ENCODE measurements around the gene KDM4B. TPM values are rescaled to one million over a fixed set of nuclear protein-coding genes. Genes with fewer than 3 reads are reported as not detected.

Gene KDM4B
- total and polyA plus RNA-seq, 2 donors from 2014 or later = 6.6 to 35.7 TPM

DNA sequence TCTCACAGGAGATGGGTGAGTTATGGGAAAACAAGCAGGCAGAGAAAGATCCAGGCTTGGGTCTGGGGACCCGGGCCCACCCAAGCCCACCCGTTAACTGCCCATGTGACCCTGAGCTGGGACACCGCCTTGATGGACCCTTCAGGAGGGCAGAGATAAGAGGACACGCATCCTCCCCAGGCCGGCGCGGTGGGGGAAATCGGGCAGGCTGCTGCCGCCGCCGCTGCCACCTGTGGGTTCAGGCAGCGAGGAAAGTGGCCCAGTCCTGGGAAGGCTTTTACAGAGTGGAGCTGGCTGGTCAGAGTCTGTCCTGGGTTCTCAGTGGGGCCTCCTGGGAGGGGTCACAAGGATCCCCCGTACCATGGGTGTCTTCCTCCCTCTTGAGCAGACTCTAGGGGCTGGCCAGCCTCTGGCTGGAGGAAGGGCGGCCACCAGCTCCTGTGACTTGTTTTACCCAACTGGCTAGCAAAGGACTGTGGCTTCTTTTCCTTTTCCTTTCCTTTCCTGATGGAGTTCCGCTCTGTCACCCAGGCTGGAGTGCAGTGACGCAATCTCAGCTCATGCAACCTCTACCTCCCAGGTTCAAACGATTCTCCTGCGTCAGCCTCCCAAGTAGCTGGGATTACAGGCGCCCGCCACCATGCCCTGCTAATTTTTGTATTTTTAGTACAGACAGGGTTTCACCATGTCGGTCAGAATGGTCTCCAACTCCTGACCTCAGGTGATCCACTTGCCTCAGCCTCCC lies 155.4 kb downstream of the KDM4B start:
- Histone ChIP-seq H3K27me3 (ENCODE audit: control insufficient read depth, insufficient read depth, low read length) (no peaks in the 10 kb centered on the region), H3K9ac (ENCODE audit: low read length in 3 of 3) (no peak overlapping the region), H3K4me3 (ENCODE audit: low read length in 3 of 3) (no peak overlapping the region), H3K27ac (ENCODE audit: low read depth in 2 of 2, low read length in 2 of 2) (no peak overlapping the region), H3K4me1 (ENCODE audit: control insufficient read depth in 2 of 3, insufficient read depth in 2 of 3, low read depth in 1 of 3, low read length in 3 of 3) (no peaks in the 10 kb centered on the region), H3K9me3 (ENCODE audit: control insufficient read depth in 2 of 3, insufficient read depth in 1 of 3, low read length in 3 of 3) (no peaks in the 10 kb centered on the region), H3K36me3 (ENCODE audit: control insufficient read depth in 2 of 3, insufficient read depth in 3 of 3, low read length in 3 of 3) (peaks cover 0 to 8% (median 2%) of the 10 kb centered on the region in 3 donors)
- intact Hi-C loops (cut with DNase I) = no loop called here
- no peak for FAIRE-seq
- no peak for DNase-seq
- TF ChIP-seq, protein P1, sequence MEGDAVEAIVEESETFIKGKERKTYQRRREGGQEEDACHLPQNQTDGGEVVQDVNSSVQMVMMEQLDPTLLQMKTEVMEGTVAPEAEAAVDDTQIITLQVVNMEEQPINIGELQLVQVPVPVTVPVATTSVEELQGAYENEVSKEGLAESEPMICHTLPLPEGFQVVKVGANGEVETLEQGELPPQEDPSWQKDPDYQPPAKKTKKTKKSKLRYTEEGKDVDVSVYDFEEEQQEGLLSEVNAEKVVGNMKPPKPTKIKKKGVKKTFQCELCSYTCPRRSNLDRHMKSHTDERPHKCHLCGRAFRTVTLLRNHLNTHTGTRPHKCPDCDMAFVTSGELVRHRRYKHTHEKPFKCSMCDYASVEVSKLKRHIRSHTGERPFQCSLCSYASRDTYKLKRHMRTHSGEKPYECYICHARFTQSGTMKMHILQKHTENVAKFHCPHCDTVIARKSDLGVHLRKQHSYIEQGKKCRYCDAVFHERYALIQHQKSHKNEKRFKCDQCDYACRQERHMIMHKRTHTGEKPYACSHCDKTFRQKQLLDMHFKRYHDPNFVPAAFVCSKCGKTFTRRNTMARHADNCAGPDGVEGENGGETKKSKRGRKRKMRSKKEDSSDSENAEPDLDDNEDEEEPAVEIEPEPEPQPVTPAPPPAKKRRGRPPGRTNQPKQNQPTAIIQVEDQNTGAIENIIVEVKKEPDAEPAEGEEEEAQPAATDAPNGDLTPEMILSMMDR (IDR thresholded peaks at IDR 0.05; ENCODE audit: borderline replicate concordance, extremely low read depth, insufficient read depth) = no peak

DNA sequence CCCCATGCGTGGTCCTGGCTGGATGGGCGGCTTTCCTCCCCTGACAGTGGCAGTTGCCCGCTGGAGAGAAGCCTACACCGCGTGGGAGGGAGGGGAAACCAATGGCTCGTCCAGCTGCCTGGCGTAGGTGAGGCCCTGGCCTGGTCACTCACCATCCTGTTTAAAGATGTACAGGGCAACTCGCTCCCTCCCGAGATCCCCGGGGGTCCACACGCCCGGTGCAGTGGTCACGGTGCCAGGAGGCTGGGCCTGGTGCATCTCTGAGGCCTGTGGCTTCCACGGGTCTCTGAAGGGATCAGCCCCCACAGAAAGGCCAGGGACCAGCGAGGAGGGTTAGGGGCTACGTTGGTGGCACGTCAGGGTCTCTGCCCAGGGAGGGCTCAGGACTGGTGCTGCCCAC lies 156.5 kb downstream of the KDM4B start:
- Histone ChIP-seq H3K27me3 (ENCODE audit: control insufficient read depth, insufficient read depth, low read length) (no peaks in the 10 kb centered on the region), H3K9me3 (ENCODE audit: control insufficient read depth in 2 of 3, insufficient read depth in 1 of 3, low read length in 3 of 3) (no peaks in the 10 kb centered on the region), H3K9ac (ENCODE audit: low read length in 3 of 3) (no peak overlapping the region), H3K36me3 (ENCODE audit: control insufficient read depth in 2 of 3, insufficient read depth in 3 of 3, low read length in 3 of 3) (peaks cover 0 to 8% (median 2%) of the 10 kb centered on the region in 3 donors), H3K4me3 (ENCODE audit: low read length in 3 of 3) (no peak overlapping the region), H3K27ac (ENCODE audit: low read depth in 2 of 2, low read length in 2 of 2) (no peak overlapping the region), H3K4me1 (ENCODE audit: control insufficient read depth in 2 of 3, insufficient read depth in 2 of 3, low read depth in 1 of 3, low read length in 3 of 3) (no peaks in the 10 kb centered on the region)
- intact Hi-C loops (cut with DNase I) = no loop called here
- FAIRE-seq = no peak
- no peak for DNase-seq
- TF ChIP-seq, protein P1 (IDR thresholded peaks at IDR 0.05; ENCODE audit: borderline replicate concordance, extremely low read depth, insufficient read depth) = no peak

DNA sequence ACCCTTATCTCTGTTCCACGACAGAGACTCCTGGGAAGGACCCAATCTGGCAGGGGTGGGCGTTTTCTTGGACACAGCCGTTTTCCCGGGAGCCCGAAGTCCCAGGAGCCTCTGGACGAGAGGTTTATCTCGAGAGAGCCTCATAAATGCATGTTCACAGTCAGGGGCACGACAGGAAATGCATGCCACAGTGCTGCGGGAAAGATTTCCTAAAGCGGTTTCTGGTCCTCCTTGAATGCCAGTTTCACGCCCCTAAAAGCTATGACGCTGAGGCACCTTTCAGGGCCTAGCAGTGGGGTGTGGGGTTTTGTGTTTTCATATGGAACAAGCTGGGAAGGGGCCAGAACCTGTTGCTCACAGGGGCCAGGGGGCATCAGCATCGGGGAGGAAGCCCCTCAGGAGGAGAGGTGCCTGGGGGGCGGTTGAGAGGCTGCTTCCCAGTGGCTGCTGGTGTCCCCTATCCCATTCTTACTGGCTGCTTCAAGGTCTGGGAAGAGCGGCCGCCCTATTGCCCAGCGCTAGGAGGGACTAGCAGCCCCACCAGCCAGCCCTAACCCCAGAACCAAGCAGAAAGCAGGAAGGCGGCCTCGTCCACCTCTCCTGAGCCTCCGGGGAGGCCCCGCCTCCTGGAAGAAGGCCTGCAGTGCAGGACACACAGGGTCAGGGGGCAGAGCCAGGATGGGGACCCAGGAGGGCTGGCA lies 157.0 kb downstream of the KDM4B start:
- intact Hi-C loops (cut with DNase I) = no loop called here
- no peak for DNase-seq
- no peak for FAIRE-seq
- TF ChIP-seq, protein P1 (IDR thresholded peaks at IDR 0.05; ENCODE audit: borderline replicate concordance, extremely low read depth, insufficient read depth) = no peak
- Histone ChIP-seq H3K36me3 (ENCODE audit: control insufficient read depth in 2 of 3, insufficient read depth in 3 of 3, low read length in 3 of 3) (peaks cover 0 to 8% (median 2%) of the 10 kb centered on the region in 3 donors), H3K27me3 (ENCODE audit: control insufficient read depth, insufficient read depth, low read length) (no peaks in the 10 kb centered on the region), H3K9me3 (ENCODE audit: control insufficient read depth in 2 of 3, insufficient read depth in 1 of 3, low read length in 3 of 3) (no peaks in the 10 kb centered on the region), H3K27ac (ENCODE audit: low read depth in 2 of 2, low read length in 2 of 2) (no peak overlapping the region), H3K4me1 (ENCODE audit: control insufficient read depth in 2 of 3, insufficient read depth in 2 of 3, low read depth in 1 of 3, low read length in 3 of 3) (no peaks in the 10 kb centered on the region), H3K9ac (ENCODE audit: low read length in 3 of 3) (no peak overlapping the region), H3K4me3 (ENCODE audit: low read length in 3 of 3) (no peak overlapping the region)
